GM19043 (cell line): ENCODE data around the gene USP54.
A peak's percentile ranks its signal among the peaks of the same experiment; 100 is the strongest.
"Not testable (repeated sequence)": the region's sequence is repeated elsewhere in the genome, so short reads cannot be mapped to it uniquely, and the experiment has no call there.

Source experiments
- ATAC-seq: cut with Tn5 transposase; IDR thresholded peaks from one replicate; pipeline ENCODE4 v1.9.1; 2021; ENCODE audit warnings: low read depth; ENCODE audit not compliant: unreplicated experiment

Gene USP54, protein sequence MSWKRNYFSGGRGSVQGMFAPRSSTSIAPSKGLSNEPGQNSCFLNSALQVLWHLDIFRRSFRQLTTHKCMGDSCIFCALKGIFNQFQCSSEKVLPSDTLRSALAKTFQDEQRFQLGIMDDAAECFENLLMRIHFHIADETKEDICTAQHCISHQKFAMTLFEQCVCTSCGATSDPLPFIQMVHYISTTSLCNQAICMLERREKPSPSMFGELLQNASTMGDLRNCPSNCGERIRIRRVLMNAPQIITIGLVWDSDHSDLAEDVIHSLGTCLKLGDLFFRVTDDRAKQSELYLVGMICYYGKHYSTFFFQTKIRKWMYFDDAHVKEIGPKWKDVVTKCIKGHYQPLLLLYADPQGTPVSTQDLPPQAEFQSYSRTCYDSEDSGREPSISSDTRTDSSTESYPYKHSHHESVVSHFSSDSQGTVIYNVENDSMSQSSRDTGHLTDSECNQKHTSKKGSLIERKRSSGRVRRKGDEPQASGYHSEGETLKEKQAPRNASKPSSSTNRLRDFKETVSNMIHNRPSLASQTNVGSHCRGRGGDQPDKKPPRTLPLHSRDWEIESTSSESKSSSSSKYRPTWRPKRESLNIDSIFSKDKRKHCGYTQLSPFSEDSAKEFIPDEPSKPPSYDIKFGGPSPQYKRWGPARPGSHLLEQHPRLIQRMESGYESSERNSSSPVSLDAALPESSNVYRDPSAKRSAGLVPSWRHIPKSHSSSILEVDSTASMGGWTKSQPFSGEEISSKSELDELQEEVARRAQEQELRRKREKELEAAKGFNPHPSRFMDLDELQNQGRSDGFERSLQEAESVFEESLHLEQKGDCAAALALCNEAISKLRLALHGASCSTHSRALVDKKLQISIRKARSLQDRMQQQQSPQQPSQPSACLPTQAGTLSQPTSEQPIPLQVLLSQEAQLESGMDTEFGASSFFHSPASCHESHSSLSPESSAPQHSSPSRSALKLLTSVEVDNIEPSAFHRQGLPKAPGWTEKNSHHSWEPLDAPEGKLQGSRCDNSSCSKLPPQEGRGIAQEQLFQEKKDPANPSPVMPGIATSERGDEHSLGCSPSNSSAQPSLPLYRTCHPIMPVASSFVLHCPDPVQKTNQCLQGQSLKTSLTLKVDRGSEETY (N-terminal part only)

DNA sequence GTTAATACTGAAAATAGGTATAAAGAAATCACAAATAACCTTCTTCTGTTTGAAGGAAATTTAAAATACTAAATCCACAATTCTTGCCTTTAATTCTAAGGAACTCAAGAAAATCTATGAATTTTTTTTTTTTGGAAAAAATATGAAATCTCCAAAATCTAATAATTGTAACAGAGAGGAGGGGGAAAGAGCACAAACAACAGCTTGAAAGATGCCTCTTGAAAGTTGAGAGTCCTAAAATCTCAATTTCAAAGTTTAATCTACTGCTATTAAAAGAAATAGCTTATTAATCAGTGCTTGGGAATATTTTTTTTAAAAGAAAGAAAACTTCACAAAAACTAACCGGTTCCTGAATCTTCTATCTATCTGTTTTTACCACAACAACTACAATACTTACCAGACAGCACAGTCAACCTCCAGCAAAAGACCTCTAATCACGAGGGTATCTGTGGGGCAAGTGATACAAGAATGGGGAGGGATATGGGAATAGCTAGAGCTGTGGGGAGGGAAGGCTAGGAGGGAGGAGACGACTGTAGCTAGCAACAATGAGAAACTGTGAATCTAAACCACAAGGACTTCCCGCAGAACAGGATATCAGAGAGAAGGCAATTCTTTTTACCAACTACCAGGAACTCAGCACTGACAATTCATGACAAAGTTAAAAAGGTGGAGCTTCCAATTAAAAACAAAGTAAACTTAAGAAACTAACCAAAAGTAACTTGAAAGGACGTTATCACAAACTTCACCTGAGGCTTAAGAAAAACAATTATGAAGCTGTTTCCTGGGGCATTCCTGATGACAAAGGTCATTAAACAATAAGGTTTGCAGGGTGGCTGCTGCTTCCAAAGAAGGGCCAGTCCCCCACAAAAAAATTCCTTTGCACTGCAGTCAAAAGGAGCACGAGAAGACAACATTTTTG is at the start of gene USP54:
Gene USP54, minus strand, starts transcription at position 462 of the 919 bp plus-strand sequence. CDS start 15,684 bp downstream, outside the sequence.
- ATAC-seq, result no peak

GRCh38 chr10:73639286-73639685 is 48.1 kb upstream of the USP54 start:
- ATAC-seq, result no peak

- ATAC-seq, result no peak
These were observed 44.6 kb upstream of the USP54 start for GRCh38 chr10:73635781-73636180.

- ATAC-seq, result no peak
These were observed 43.3 kb upstream of the USP54 start for GRCh38 chr10:73634421-73634820.

DNA sequence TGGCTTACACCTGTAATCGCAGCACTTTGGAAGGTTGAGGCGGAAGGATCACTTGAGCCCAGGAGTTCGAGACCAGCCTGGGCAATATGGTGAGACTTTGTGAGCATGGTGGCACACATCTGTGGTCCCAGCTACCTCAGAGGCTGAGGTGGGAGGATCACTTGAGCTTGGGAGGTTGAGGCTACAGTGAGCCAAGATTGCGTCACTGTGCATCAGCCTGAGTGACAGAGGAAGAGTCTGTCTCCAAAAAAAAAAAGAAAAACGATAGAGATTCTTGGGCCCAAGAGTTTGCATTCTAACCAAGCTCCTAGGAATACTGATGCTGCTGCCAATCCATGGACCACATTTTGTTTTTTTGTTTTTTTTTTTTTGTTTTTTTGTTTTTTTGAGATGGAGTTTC is 38.0 kb upstream of the USP54 start:
- no peak for ATAC-seq

GRCh38 chr10:73628405-73628804 is 37.3 kb upstream of the USP54 start:
- ATAC-seq, result no peak

DNA sequence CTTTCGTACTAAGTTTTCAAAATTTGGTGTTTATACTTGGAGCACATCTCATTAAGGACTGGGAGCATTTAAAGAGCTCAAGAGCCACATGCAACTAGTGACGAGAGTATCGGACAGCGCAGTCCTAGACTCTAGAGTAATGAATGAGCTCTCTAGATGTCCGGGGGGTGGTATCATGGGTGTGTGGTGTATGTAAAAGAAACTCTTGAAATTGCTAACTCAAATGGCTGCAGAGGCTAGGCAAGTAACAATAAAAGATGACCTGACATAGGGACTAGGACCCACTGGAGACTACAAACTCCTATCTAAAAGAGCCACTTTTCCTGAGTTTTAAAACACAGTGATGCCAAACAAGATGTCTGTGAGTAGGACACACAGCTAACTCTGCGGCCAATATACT is 36.2 kb upstream of the USP54 start:
- ATAC-seq, result no peak

- peak; percentile 95 for ATAC-seq
These were observed 35.0 kb upstream of the USP54 start for GRCh38 chr10:73625884-73626752.

- peak; percentile 20 for ATAC-seq
These were observed 34.1 kb upstream of the USP54 start for GRCh38 chr10:73625004-73625883.

DNA sequence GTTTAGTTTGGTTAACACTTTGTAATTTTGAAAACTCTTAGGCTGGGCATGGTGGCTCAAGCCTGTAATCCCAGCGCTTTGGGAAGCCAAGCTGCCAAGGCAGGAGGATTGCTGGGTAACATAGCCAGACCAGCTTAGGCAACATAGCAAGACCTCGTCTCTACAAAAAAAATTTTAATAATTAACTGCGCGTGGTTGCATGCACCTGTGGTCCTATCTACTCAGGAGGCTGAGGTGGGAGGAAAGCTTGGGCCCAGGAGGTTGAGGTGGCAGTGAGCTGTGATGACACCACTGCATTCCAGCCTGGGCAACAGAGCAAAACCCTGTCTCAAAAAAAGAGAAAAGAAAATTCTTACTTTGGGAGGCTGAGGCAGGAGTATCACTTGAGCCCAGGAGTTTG is 31.9 kb upstream of the USP54 start:
- no peak for ATAC-seq

DNA sequence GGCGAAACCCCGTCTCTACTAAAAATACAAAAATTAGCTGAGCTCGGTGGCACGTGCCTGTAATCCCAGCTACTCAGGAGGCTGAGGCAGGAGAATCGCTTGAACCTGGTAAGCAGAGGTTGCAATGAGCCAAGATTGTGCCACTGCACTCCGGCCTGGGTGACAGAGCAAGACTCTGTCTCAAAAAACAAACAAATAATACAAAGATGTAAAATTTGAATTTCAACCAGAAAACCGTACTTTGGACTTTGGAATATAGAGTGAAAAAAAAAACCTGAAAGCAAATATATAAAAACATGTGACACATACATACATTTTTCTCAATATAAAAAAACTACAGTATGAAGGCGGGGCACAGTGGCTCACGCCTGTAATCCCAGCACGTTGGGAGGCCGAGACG is 29.8 kb upstream of the USP54 start:
- ATAC-seq, result not testable (repeated sequence)

DNA sequence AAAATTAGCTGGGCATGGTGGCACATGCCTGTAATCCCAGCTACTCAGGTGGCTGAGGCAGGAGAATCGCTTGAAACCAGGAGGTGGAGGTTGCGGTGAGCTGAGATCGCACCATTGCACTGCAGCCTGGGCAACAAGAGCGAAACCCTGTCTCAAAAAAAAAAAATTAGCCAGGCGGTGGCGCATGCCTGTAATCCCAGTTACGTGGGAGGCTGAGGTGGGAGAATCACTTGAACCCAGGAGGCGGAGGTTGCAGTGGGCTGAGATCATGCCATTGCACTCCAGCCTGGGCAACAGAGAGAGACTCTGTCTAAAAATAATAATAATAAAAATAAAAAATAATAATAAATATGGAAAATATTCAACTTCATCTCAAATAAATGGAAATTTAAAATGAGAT is 26.0 kb upstream of the USP54 start:
- ATAC-seq, result not testable (repeated sequence)

GRCh38 chr10:73614720-73615119 is 23.6 kb upstream of the USP54 start:
- no peak for ATAC-seq

GRCh38 chr10:73609116-73609515 is 18.0 kb upstream of the USP54 start:
- no peak for ATAC-seq

DNA sequence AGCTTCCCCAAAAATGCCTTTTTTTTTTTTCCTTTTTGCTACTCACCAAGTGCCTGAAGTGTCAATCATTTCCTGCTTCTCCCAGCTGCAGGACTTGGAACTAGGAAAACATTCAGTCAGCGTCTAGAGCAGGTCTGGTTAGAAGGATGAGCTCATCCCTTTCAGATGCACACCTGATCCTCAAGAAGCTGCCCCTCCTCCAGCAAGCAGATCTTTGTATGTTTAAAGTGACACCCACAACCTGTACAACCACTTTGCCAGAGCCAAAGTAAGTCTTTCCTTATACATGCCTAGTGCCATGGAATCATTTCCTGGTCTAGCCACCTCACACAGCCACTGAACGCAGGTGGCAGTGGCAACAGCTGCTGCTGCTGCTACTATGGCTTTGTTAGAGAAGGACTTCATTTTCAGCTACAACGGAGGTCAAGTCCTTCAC is 10.4 kb upstream of the USP54 start:
- no peak for ATAC-seq

DNA sequence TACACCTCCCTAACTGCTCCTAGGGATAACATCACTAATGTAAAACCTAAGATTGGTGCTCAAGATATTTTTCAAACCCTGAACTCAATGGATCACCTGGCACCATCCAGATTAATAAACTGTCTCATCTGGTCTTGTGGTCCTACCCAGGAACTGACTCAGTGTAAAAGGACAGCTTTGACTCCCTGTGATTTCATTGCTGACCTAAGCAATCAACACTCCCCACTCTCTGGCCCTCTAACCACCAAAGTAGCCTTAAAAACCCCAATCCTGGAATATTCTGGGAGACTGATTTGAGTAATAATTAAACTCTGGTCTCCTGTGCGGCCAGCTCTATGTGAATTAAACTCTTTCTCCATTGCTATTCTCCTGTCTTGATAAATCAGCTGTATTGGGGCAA is 6.2 kb upstream of the USP54 start:
- no peak for ATAC-seq

GRCh38 chr10:73593812-73594211 is 2.7 kb upstream of the USP54 start:
- no peak for ATAC-seq

DNA sequence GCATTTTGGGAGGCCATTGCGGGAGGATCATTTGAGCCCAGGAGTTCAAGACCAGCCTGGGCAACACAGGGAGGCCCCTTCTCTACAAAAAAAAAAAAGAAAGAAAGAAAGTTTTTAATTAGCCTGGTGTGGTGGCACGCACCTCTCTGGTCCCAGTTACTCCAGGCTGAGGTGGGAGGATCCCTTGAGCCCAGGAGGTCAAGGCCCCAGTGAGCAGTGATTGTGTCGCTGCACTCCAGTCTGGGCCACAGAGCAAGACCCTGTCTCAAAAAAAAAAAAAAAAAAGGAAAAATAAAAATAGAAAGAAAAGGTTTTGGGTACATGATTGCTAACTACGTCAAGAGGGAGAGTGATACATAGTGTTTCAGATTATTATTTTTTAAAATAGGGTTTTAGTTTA is 2.0 kb upstream of the USP54 start:
- no peak for ATAC-seq
